Superior temporal gyrus (tissue), 1 donor: ENCODE data around the gene OPTN.
A peak's percentile ranks its signal among the peaks of the same experiment; 100 is the strongest.
"Not testable (repeated sequence)": the region's sequence is repeated elsewhere in the genome, so short reads cannot be mapped to it uniquely, and the experiment has no call there.

ENCODE experiments used
- DNase-seq: peaks from one replicate; pipeline ENCODE4 v3.0.0-alpha.2; 2016; ENCODE audit errors: extremely low spot score

OPTN gene

GRCh38 chr10:13089345-13089744, 10.6 kb upstream of the OPTN start:
- DNase-seq, result no peak

- DNase-seq, result no peak
These were observed 9.7 kb upstream of the OPTN start for GRCh38 chr10:13090289-13090688.

- DNase-seq, result no peak
These were observed 8.2 kb upstream of the OPTN start for GRCh38 chr10:13091801-13092200.

GRCh38 chr10:13092291-13093102, 7.5 kb upstream of the OPTN start:
- no peak for DNase-seq

GRCh38 chr10:13094082-13094481, 5.9 kb upstream of the OPTN start:
- not testable (repeated sequence) for DNase-seq

GRCh38 chr10:13095094-13095493, 4.9 kb upstream of the OPTN start:
- no peak for DNase-seq

- no peak for DNase-seq
These were observed 4.0 kb upstream of the OPTN start for GRCh38 chr10:13095929-13096328.

GRCh38 chr10:13099144-13099665, 758 bp upstream of the OPTN start:
- peak; percentile 85 for DNase-seq

GRCh38 chr10:13100349-13101294, 659 bp downstream of the OPTN start:
- DNase-seq, result peak; percentile 58

- DNase-seq, result no peak
These were observed 2.2 kb downstream of the OPTN start for GRCh38 chr10:13102002-13102794.

- no peak for DNase-seq
These were observed 3.6 kb downstream of the OPTN start for GRCh38 chr10:13103554-13103953.

- no peak for DNase-seq
These were observed 4.7 kb downstream of the OPTN start for GRCh38 chr10:13104697-13105096.

GRCh38 chr10:13105184-13105583, 5.2 kb downstream of the OPTN start:
- no peak for DNase-seq

- no peak for DNase-seq
These were observed 6.6 kb downstream of the OPTN start for GRCh38 chr10:13106387-13107045.

GRCh38 chr10:13110908-13111307, 10.9 kb downstream of the OPTN start:
- no peak for DNase-seq

- DNase-seq, result no peak
These were observed 13.6 kb downstream of the OPTN start for GRCh38 chr10:13113544-13113943.

GRCh38 chr10:13115832-13116803, 16.2 kb downstream of the OPTN start:
- DNase-seq, result no peak

GRCh38 chr10:13117841-13118783, 18.1 kb downstream of the OPTN start:
- peak; percentile 22 for DNase-seq
